ENCODE data around the gene TSPAN15. TPM values are rescaled to one million over a fixed set of nuclear protein-coding genes. Genes with fewer than 3 reads are reported as not detected.

TSPAN15 gene
- total and polyA plus RNA-seq, 2 donors (not counting 1 experiment from before 2014, with no cell fraction given), result 0.56 to 2.6 TPM

DNA sequence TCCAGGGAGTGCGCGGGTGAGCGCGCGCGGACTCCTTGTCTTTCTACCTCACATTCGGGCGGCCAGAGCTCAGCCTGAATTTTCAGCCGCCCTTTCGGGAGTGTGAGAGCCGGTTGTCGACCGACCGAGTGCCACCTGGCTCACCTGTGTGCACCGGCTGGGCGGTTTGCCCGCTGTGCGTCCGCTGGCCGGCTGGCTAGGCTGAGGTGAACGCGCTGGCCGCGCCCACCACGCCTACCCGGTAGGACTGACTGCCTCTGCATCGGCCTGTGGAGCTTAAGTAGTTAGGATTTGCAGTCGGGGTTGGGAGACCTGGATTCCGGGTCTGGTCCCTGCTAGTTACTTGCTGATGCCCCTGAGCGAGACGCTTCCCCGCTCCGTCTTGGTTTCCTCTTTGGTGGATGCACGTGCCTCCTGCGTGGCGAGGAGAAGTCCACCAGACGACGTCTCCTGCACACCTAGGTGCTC is 553 bp downstream of the TSPAN15 start:
- Histone ChIP-seq H2AFZ (ENCODE audit: low read length) (no peak overlapping the region), H3K27ac (ENCODE audit: insufficient read depth, low read length) (no peak overlapping the region), H3K4me2 (ENCODE audit: extremely low read depth, insufficient read depth, low read length) (peak overlapping the region; percentile 75), H3K4me3 (replicated peaks in 1 of 4; ENCODE audit: control extremely low read depth in 1 of 4, insufficient read depth in 1 of 4, low read depth in 3 of 4, low read length in 4 of 4) (peak overlapping the region; percentile 33 to 53 (median 35)), H3K9ac (ENCODE audit: insufficient read depth, low read length) (no peak overlapping the region), H3K9me3 (ENCODE audit: control insufficient read depth, insufficient read depth, low read depth, low read length) (no peaks in the 10 kb centered on the region), H3K27me3 (ENCODE audit: control insufficient read depth, insufficient read depth, low read length) (peaks cover 13% of the 10 kb centered on the region), H3K4me1 (ENCODE audit: control insufficient read depth, extremely low read depth, insufficient read depth, low read length) (no peaks in the 10 kb centered on the region), H3K79me2 (ENCODE audit: control insufficient read depth, insufficient read depth, low read length) (no peaks in the 10 kb centered on the region), H3K36me3 (ENCODE audit: control insufficient read depth, insufficient read depth, low read length) (no peaks in the 10 kb centered on the region), H4K20me1 (ENCODE audit: control insufficient read depth, extremely low read depth, insufficient read depth, low read length) (no peaks in the 10 kb centered on the region)
- DNase-seq (ENCODE audit: low read depth in 2 of 2), result no peak
- TF ChIP-seq, protein P1, sequence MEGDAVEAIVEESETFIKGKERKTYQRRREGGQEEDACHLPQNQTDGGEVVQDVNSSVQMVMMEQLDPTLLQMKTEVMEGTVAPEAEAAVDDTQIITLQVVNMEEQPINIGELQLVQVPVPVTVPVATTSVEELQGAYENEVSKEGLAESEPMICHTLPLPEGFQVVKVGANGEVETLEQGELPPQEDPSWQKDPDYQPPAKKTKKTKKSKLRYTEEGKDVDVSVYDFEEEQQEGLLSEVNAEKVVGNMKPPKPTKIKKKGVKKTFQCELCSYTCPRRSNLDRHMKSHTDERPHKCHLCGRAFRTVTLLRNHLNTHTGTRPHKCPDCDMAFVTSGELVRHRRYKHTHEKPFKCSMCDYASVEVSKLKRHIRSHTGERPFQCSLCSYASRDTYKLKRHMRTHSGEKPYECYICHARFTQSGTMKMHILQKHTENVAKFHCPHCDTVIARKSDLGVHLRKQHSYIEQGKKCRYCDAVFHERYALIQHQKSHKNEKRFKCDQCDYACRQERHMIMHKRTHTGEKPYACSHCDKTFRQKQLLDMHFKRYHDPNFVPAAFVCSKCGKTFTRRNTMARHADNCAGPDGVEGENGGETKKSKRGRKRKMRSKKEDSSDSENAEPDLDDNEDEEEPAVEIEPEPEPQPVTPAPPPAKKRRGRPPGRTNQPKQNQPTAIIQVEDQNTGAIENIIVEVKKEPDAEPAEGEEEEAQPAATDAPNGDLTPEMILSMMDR (conservative IDR thresholded peaks at IDR 0.05 in 1 of 2, IDR thresholded peaks at IDR 0.05 in 1 of 2; ENCODE audit: low read depth in 1 of 2, low read length in 2 of 2), result no peak
- TF ChIP-seq EZH2 (IDR thresholded peaks at IDR 0.05; ENCODE audit: low read length, missing control alignments), result no peak

DNA sequence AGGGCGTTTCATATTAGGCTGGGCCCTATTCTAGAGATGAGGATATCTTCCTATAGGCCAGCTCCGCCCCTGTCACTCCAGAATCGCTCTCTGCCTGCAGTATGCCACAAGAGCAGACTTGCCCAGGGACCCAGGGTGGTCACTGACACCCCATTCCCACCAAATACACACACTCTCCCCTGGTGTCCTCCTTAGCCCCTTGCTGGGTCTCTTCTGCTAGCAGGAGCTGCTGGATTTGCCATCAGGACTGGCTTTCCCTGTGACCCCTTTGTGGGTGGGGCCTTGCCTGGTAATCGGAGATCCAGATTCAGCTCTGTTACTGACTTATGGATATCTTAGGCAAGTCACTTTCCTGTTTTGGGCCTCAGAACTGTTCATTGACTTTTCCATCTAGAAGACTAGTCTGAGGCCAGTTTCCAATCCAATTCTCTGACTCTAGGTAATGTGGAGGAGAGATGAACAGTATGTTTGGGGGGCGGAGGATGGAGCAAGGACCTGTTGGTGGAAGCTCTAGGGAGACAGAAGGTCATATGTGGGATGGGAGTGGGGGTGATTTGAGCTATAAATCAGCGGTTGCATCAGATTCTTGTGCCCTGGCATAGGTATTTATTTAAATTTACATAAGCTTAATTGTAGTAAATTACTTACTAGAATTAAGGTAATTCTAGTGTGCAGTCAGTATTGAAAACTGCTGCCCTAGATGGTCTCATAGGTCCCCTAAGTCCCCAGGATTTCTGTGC is 1.6 kb downstream of the TSPAN15 start:
- no peak for TF ChIP-seq EZH2 (IDR thresholded peaks at IDR 0.05; ENCODE audit: low read length, missing control alignments)
- TF ChIP-seq, protein P1 (conservative IDR thresholded peaks at IDR 0.05 in 1 of 2, IDR thresholded peaks at IDR 0.05 in 1 of 2; ENCODE audit: low read depth in 1 of 2, low read length in 2 of 2), result no peak

DNA sequence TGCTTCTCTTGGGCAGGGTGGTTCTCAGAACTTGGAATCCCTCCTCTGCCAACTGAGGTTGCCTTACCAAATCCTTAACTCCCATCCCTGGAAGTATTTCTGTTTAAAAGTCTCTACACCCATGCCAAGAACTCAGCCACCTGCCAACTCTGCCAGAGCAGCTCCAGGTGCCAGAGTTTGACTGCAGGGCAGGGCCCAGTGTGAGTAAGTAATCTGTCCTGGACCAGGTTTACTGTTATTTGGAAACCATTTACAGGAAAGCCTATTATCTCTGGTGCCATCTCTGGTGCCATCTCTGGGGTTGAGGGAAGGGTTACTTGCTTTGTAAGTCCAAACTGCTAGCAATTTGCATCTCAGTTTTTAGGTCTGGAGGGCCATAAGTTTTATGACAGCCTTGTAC is 2.5 kb downstream of the TSPAN15 start:
- Histone ChIP-seq H3K9ac (ENCODE audit: insufficient read depth, low read length) (no peak overlapping the region), H3K9me3 (ENCODE audit: control insufficient read depth, insufficient read depth, low read depth, low read length) (no peaks in the 10 kb centered on the region), H3K27ac (ENCODE audit: insufficient read depth, low read length) (no peak overlapping the region), H3K4me1 (ENCODE audit: control insufficient read depth, extremely low read depth, insufficient read depth, low read length) (no peaks in the 10 kb centered on the region), H3K79me2 (ENCODE audit: control insufficient read depth, insufficient read depth, low read length) (no peaks in the 10 kb centered on the region), H4K20me1 (ENCODE audit: control insufficient read depth, extremely low read depth, insufficient read depth, low read length) (no peaks in the 10 kb centered on the region), H3K4me3 (replicated peaks in 1 of 4; ENCODE audit: control extremely low read depth in 1 of 4, insufficient read depth in 1 of 4, low read depth in 3 of 4, low read length in 4 of 4) (no peak overlapping the region), H3K27me3 (ENCODE audit: control insufficient read depth, insufficient read depth, low read length) (peaks cover 13% of the 10 kb centered on the region), H2AFZ (ENCODE audit: low read length) (no peak overlapping the region), H3K36me3 (ENCODE audit: control insufficient read depth, insufficient read depth, low read length) (no peaks in the 10 kb centered on the region), H3K4me2 (ENCODE audit: extremely low read depth, insufficient read depth, low read length) (no peak overlapping the region)
- no peak for DNase-seq (ENCODE audit: low read depth in 2 of 2)
- TF ChIP-seq, protein P1 (conservative IDR thresholded peaks at IDR 0.05 in 1 of 2, IDR thresholded peaks at IDR 0.05 in 1 of 2; ENCODE audit: low read depth in 1 of 2, low read length in 2 of 2), result no peak
- no peak for TF ChIP-seq EZH2 (IDR thresholded peaks at IDR 0.05; ENCODE audit: low read length, missing control alignments)

More for the DNA sequence above, 1.6 kb downstream of the TSPAN15 start:
- no peak overlapping the region for H3K27ac ChIP-seq (ENCODE audit: insufficient read depth, low read length)
- no peaks in the 10 kb centered on the region for H4K20me1 ChIP-seq (ENCODE audit: control insufficient read depth, extremely low read depth, insufficient read depth, low read length)
- DNase-seq (ENCODE audit: low read depth in 2 of 2), result no peak
- no peaks in the 10 kb centered on the region for H3K9me3 ChIP-seq (ENCODE audit: control insufficient read depth, insufficient read depth, low read depth, low read length)
- no peaks in the 10 kb centered on the region for H3K4me1 ChIP-seq (ENCODE audit: control insufficient read depth, extremely low read depth, insufficient read depth, low read length)
- no peaks in the 10 kb centered on the region for H3K36me3 ChIP-seq (ENCODE audit: control insufficient read depth, insufficient read depth, low read length)
- H2AFZ ChIP-seq (ENCODE audit: low read length), result no peak overlapping the region
- H3K79me2 ChIP-seq (ENCODE audit: control insufficient read depth, insufficient read depth, low read length), result no peaks in the 10 kb centered on the region
- H3K4me2 ChIP-seq (ENCODE audit: extremely low read depth, insufficient read depth, low read length), result no peak overlapping the region
- no peak overlapping the region for H3K4me3 ChIP-seq (replicated peaks in 1 of 4; ENCODE audit: control extremely low read depth in 1 of 4, insufficient read depth in 1 of 4, low read depth in 3 of 4, low read length in 4 of 4)
- H3K27me3 ChIP-seq (ENCODE audit: control insufficient read depth, insufficient read depth, low read length), result peaks cover 13% of the 10 kb centered on the region
- no peak overlapping the region for H3K9ac ChIP-seq (ENCODE audit: insufficient read depth, low read length)
